ENCODE data around the gene TRIM75. TPM values are rescaled to one million over a fixed set of nuclear protein-coding genes. Genes with fewer than 3 reads are reported as not detected.

The TRIM75 gene
- total and polyA plus RNA-seq, 2 experiments from 2014 or later: not detected

DNA sequence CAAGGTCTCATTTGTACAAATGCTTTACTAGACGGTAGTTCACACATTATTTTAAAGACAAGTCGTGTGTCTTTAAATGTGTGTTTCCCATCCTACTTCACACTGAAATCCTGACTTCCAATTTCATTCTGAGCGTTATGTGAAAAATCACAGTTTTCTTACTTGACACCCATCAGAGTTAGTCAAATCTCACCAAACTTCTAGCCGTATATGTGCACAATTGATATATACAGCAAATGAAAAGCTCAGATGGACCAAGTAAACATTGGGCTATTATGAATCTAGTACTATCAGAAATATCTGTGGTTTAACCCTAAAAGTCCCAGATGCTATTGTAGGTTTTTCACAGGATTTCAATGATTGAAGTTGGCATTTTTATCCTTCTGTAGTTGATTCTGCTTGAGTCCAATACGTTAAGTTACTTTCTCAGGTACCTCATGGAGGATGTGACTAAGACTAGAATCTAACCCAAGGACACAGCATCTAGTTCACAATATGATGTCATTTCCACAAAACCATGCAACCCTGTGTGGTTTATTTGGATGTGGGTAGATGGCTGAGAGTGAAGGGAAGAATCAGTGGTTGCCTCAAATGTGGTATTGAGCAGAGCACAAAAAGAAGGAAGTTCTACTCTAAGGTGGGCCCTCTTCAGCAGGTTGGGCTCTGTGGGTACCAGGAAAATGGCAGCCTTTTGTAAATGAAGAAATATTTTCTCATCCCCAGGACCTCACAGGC, 44.0 kb upstream of the TRIM75 start (continued):
- TF ChIP-seq CREB1 (CRISPR knock-in tag; IDR thresholded peaks at IDR 0.05; ENCODE audit: low read depth): no peak
- TF ChIP-seq EZH2 (IDR thresholded peaks at IDR 0.05; ENCODE audit: low read depth, unreplicated experiment): no peak
- TF ChIP-seq EZH2phosphoT487 (IDR thresholded peaks at IDR 0.05; ENCODE audit: unreplicated experiment): no peak
- TF ChIP-seq NANOG (IDR thresholded peaks at IDR 0.05; ENCODE audit: borderline replicate concordance): no peak
- TF ChIP-seq STAT1 (IDR thresholded peaks at IDR 0.05; ENCODE audit: unreplicated experiment): no peak

DNA sequence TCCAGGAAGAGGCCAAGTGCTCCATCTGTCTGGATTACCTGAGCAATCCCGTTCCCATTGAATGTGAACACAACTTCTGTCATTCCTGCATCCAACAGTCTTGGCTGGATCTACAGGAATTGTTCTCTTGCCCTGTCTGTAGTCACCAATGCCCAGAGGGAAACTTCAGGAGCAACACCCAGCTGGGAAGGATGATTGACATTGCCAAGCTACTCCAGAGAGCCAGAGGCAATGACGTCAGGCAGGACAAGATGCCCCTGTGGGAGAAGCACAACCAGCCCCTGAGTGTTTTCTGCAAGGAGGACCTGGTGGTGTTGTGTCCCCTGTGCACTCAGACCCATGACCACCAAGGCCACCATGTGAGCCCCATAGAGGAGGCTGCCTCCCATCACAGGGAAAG, 43.2 kb upstream of the TRIM75 start:
- no peak overlapping the region for H3K4me3 ChIP-seq
- no peak for DNase-seq (ENCODE audit: low spot score)
- no peaks in the 10 kb centered on the region for H3K9me2 ChIP-seq (ENCODE audit: insufficient read depth)
- Mint-ChIP-seq H3K27ac (no peak overlapping the region), H3K4me1 (peaks cover 4% of the 10 kb centered on the region; the same call in 1 of the 3 replicates), H3K9me3 (no peaks in the 10 kb centered on the region), H3K36me3 (ENCODE audit: low read depth) (no peaks in the 10 kb centered on the region), H3K27me3 (ENCODE audit: insufficient read depth, low read depth, poor library complexity) (peaks cover 8% of the 10 kb centered on the region), H3K4me3 (no peak overlapping the region)
- H3K4me2 ChIP-seq: no peak overlapping the region
- no peak for ATAC-seq
- H3F3A ChIP-seq (replicated peaks; ENCODE audit: low read depth): no peaks in the 10 kb centered on the region
- no peaks in the 10 kb centered on the region for H3K27me3 ChIP-seq (ENCODE audit: insufficient read depth)
- no peaks in the 10 kb centered on the region for H3K36me3 ChIP-seq (ENCODE audit: insufficient read depth)
- H4K20me1 ChIP-seq (replicated peaks; ENCODE audit: insufficient read depth): no peaks in the 10 kb centered on the region
- H3K79me2 ChIP-seq (replicated peaks; ENCODE audit: insufficient read depth): no peaks in the 10 kb centered on the region
- H3K27ac ChIP-seq (ENCODE audit: low read depth): no peak overlapping the region
- H3K4me1 ChIP-seq (ENCODE audit: insufficient read depth): no peaks in the 10 kb centered on the region
- no peak overlapping the region for H2AFZ ChIP-seq
- TF ChIP-seq CREB1 (CRISPR knock-in tag; IDR thresholded peaks at IDR 0.05; ENCODE audit: low read depth) (no peak), ZNF114 (CRISPR knock-in tag; IDR thresholded peaks at IDR 0.05) (no peak), EZH2phosphoT487 (IDR thresholded peaks at IDR 0.05; ENCODE audit: unreplicated experiment) (no peak), EZH2 (IDR thresholded peaks at IDR 0.05; ENCODE audit: low read depth, unreplicated experiment) (no peak), ZNF331 (CRISPR knock-in tag; IDR thresholded peaks at IDR 0.05; ENCODE audit: low read depth) (no peak), JUNB (IDR thresholded peaks at IDR 0.05; ENCODE audit: unreplicated experiment) (no peak), POLR2AphosphoS5 (IDR thresholded peaks at IDR 0.05; ENCODE audit: low read depth) (no peak), NANOG (IDR thresholded peaks at IDR 0.05; ENCODE audit: borderline replicate concordance) (no peak)
- TF ChIP-seq, protein P1, sequence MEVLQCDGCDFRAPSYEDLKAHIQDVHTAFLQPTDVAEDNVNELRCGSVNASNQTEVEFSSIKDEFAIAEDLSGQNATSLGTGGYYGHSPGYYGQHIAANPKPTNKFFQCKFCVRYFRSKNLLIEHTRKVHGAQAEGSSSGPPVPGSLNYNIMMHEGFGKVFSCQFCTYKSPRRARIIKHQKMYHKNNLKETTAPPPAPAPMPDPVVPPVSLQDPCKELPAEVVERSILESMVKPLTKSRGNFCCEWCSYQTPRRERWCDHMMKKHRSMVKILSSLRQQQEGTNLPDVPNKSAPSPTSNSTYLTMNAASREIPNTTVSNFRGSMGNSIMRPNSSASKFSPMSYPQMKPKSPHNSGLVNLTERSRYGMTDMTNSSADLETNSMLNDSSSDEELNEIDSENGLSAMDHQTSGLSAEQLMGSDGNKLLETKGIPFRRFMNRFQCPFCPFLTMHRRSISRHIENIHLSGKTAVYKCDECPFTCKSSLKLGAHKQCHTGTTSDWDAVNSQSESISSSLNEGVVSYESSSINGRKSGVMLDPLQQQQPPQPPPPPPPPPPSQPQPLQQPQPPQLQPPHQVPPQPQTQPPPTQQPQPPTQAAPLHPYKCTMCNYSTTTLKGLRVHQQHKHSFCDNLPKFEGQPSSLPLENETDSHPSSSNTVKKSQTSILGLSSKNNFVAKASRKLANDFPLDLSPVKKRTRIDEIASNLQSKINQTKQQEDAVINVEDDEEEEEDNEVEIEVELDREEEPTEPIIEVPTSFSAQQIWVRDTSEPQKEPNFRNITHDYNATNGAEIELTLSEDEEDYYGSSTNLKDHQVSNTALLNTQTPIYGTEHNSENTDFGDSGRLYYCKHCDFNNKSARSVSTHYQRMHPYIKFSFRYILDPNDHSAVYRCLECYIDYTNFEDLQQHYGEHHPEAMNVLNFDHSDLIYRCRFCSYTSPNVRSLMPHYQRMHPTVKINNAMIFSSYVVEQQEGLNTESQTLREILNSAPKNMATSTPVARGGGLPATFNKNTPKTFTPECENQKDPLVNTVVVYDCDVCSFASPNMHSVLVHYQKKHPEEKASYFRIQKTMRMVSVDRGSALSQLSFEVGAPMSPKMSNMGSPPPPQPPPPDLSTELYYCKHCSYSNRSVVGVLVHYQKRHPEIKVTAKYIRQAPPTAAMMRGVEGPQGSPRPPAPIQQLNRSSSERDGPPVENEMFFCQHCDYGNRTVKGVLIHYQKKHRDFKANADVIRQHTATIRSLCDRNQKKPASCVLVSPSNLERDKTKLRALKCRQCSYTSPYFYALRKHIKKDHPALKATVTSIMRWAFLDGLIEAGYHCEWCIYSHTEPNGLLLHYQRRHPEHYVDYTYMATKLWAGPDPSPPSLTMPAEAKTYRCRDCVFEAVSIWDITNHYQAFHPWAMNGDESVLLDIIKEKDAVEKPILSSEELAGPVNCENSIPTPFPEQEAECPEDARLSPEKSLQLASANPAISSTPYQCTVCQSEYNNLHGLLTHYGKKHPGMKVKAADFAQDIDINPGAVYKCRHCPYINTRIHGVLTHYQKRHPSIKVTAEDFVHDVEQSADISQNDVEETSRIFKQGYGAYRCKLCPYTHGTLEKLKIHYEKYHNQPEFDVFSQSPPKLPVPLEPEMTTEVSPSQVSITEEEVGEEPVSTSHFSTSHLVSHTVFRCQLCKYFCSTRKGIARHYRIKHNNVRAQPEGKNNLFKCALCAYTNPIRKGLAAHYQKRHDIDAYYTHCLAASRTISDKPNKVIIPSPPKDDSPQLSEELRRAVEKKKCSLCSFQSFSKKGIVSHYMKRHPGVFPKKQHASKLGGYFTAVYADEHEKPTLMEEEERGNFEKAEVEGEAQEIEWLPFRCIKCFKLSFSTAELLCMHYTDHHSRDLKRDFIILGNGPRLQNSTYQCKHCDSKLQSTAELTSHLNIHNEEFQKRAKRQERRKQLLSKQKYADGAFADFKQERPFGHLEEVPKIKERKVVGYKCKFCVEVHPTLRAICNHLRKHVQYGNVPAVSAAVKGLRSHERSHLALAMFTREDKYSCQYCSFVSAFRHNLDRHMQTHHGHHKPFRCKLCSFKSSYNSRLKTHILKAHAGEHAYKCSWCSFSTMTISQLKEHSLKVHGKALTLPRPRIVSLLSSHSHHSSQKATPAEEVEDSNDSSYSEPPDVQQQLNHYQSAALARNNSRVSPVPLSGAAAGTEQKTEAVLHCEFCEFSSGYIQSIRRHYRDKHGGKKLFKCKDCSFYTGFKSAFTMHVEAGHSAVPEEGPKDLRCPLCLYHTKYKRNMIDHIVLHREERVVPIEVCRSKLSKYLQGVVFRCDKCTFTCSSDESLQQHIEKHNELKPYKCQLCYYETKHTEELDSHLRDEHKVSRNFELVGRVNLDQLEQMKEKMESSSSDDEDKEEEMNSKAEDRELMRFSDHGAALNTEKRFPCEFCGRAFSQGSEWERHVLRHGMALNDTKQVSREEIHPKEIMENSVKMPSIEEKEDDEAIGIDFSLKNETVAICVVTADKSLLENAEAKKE (CRISPR knock-in tag; IDR thresholded peaks at IDR 0.05): no peak
- TF ChIP-seq, protein P2, sequence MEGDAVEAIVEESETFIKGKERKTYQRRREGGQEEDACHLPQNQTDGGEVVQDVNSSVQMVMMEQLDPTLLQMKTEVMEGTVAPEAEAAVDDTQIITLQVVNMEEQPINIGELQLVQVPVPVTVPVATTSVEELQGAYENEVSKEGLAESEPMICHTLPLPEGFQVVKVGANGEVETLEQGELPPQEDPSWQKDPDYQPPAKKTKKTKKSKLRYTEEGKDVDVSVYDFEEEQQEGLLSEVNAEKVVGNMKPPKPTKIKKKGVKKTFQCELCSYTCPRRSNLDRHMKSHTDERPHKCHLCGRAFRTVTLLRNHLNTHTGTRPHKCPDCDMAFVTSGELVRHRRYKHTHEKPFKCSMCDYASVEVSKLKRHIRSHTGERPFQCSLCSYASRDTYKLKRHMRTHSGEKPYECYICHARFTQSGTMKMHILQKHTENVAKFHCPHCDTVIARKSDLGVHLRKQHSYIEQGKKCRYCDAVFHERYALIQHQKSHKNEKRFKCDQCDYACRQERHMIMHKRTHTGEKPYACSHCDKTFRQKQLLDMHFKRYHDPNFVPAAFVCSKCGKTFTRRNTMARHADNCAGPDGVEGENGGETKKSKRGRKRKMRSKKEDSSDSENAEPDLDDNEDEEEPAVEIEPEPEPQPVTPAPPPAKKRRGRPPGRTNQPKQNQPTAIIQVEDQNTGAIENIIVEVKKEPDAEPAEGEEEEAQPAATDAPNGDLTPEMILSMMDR (conservative IDR thresholded peaks at IDR 0.05; ENCODE audit: low read depth in 2 of 2): no peak
- TF ChIP-seq, protein P3, sequence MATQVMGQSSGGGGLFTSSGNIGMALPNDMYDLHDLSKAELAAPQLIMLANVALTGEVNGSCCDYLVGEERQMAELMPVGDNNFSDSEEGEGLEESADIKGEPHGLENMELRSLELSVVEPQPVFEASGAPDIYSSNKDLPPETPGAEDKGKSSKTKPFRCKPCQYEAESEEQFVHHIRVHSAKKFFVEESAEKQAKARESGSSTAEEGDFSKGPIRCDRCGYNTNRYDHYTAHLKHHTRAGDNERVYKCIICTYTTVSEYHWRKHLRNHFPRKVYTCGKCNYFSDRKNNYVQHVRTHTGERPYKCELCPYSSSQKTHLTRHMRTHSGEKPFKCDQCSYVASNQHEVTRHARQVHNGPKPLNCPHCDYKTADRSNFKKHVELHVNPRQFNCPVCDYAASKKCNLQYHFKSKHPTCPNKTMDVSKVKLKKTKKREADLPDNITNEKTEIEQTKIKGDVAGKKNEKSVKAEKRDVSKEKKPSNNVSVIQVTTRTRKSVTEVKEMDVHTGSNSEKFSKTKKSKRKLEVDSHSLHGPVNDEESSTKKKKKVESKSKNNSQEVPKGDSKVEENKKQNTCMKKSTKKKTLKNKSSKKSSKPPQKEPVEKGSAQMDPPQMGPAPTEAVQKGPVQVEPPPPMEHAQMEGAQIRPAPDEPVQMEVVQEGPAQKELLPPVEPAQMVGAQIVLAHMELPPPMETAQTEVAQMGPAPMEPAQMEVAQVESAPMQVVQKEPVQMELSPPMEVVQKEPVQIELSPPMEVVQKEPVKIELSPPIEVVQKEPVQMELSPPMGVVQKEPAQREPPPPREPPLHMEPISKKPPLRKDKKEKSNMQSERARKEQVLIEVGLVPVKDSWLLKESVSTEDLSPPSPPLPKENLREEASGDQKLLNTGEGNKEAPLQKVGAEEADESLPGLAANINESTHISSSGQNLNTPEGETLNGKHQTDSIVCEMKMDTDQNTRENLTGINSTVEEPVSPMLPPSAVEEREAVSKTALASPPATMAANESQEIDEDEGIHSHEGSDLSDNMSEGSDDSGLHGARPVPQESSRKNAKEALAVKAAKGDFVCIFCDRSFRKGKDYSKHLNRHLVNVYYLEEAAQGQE (IDR thresholded peaks at IDR 0.05; ENCODE audit: unreplicated experiment): no peak

Data from GM23338 (cell line).